Activated T-cell treated with anti-CD3 and anti-CD28 coated beads for 4 hours (primary cell): Measurements from ENCODE around the gene KRT10.
"Not testable (repeated sequence)": the region's sequence is repeated elsewhere in the genome, so short reads cannot be mapped to it uniquely, and the experiment has no call there.

ENCODE experiments used
- DNase-seq: peaks from one replicate; pipeline ENCODE4 v3.0.0-alpha.2; 2020

Gene KRT10

GRCh38 chr17:40832840-40833239 is 10.4 kb upstream of the KRT10 start:
- DNase-seq, result no peak

- no peak for DNase-seq
Observed at GRCh38 chr17:40830085-40830776, 7.8 kb upstream of the KRT10 start.

- DNase-seq, result no peak
Observed at GRCh38 chr17:40828454-40829044, 6.1 kb upstream of the KRT10 start.

GRCh38 chr17:40827746-40828453 is 5.5 kb upstream of the KRT10 start:
- no peak for DNase-seq

GRCh38 chr17:40825599-40825998 is 3.2 kb upstream of the KRT10 start:
- no peak for DNase-seq

GRCh38 chr17:40824015-40824832 is 1.8 kb upstream of the KRT10 start:
- no peak for DNase-seq

- DNase-seq, result no peak
Observed at GRCh38 chr17:40821536-40821935, 878 bp downstream of the KRT10 start.

- DNase-seq, result no peak
Observed at GRCh38 chr17:40820228-40820838, 2.1 kb downstream of the KRT10 start.

GRCh38 chr17:40819528-40820125 is 2.8 kb downstream of the KRT10 start:
- no peak for DNase-seq

- DNase-seq, result peak; percentile 74
Observed at GRCh38 chr17:40818733-40819527, 3.5 kb downstream of the KRT10 start.

GRCh38 chr17:40818343-40818732 is 4.1 kb downstream of the KRT10 start:
- no peak for DNase-seq

GRCh38 chr17:40817103-40817682 is 5.2 kb downstream of the KRT10 start:
- no peak for DNase-seq

- no peak for DNase-seq
Observed at GRCh38 chr17:40816569-40816968, 5.8 kb downstream of the KRT10 start.

GRCh38 chr17:40815381-40815780 is 7.0 kb downstream of the KRT10 start:
- DNase-seq, result no peak

GRCh38 chr17:40814657-40815056 is 7.8 kb downstream of the KRT10 start:
- DNase-seq, result not testable (repeated sequence)

- no peak for DNase-seq
Observed at GRCh38 chr17:40813804-40814203, 8.6 kb downstream of the KRT10 start.

- DNase-seq, result no peak
Observed at GRCh38 chr17:40812639-40813038, 9.8 kb downstream of the KRT10 start.

- no peak for DNase-seq
Observed at GRCh38 chr17:40810494-40810893, 11.9 kb downstream of the KRT10 start.

GRCh38 chr17:40809721-40810421 is 12.5 kb downstream of the KRT10 start:
- no peak for DNase-seq

GRCh38 chr17:40806131-40806530 is 16.3 kb downstream of the KRT10 start:
- DNase-seq, result no peak
